GM18520 (cell line): Measurements from ENCODE around the gene SPATS2.
"Not testable (repeated sequence)": the region's sequence is repeated elsewhere in the genome, so short reads cannot be mapped to it uniquely, and the experiment has no call there.

Experiments used
- ATAC-seq: cut with Tn5 transposase; IDR thresholded peaks from one replicate; pipeline ENCODE4 v1.9.1; 2021; ENCODE audit not compliant: unreplicated experiment

The SPATS2 gene

DNA sequence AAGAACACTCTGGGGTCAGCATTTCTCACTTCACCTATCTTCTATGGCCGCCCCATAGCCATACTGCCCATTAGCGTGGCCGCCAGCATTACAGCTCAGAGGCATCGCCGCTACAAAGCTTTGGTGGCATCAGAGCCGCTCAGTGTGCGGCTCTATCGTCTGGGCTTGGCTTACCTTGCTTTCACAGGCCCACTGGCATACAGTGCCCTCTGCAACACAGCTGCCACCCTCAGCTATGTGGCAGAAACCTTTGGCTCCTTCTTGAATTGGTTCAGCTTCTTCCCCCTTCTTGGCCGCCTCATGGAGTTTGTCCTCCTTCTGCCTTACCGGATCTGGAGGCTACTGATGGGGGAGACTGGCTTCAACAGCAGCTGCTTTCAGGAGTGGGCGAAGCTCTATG is 18.0 kb upstream of the SPATS2 start:
- no peak for ATAC-seq

GRCh38 chr12:49352351-49352750 is 14.9 kb upstream of the SPATS2 start:
- ATAC-seq: no peak

GRCh38 chr12:49355913-49356312 is 11.3 kb upstream of the SPATS2 start:
- no peak for ATAC-seq

DNA sequence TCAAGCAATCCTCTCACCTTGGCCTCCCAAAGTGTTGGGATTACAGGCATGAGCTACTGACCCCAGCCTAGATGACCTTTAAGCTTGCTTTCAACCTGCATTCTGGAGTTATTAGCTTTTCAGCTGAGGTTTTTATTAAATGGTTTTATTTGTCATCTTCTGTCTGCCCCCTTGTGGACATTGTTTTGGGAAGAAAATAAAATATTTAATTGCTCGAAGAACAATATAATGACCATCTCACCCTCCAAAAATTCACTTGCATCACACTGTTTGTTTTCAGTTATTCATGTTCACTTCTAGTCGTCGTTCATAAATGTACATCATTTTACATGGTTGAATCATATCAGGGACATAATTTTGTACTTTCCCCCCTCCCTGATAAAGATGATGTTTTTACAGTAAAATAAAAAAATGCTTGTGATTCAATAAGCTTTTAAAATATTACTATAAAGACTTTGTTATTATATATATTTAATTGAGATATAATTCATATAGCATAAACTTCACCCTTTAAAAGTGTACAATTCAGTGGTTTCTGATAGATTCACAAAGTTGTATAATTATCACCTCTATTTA is 10.1 kb upstream of the SPATS2 start:
- ATAC-seq: no peak

- ATAC-seq: no peak
These were observed 8.7 kb upstream of the SPATS2 start for GRCh38 chr12:49358483-49359141.

DNA sequence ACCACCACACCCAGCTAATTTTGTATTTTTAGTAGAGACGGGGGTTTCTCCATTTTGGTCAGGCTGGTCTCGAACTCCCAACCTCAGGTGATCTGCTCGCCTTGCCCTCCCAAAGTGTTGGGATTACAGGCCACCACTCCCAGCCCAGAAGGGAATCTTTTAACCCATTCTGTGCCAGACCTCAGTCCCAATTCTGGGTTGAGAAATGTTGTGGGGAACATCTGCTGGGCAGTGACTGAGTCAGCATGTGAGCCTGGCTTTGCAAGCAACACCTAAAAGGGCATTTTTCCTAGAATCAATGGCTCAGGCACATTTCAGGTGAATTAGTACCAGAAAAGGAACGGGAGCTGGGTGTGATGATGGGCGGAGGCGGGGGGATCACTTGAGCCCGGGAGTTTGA is 7.6 kb upstream of the SPATS2 start:
- ATAC-seq: no peak

DNA sequence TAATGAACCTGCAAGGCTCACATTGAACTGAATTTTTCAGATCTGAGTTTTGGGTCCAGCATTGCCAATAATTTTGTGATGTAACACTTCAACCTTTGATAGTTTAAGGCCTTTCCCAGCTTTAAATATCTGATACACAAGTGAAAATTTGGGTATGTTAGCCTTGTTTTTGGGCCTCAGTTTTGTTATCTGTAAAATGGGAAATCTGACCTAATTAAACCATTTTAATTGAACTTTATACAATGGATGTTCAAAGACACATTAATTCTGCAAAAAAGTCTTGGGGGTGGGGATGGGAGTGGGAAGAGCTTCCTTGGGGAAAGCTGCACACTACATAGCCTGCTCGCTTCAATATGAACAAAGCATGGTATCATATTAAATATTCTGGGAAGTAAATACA is 5.2 kb upstream of the SPATS2 start:
- no peak for ATAC-seq

DNA sequence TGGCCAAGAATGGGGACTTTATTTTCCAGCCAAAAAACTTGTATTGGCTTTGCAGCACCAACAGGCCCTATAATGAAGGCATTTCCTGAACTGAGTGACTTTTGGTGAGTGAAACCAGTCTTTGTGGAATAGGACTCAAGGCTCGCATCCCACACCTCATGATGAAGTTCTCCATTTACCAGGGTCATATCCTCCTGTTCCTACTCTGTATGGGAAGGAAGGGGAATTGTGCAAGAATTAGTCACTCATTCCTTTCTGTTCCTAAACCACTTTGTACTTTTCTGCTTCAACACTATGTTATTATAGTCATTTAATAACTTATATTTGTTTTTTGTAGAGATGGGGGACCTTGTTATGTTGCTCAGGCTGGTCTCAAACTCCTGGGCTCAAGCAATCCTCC is 2.3 kb upstream of the SPATS2 start:
- ATAC-seq: no peak

- ATAC-seq: no peak
These were observed 1.7 kb upstream of the SPATS2 start for GRCh38 chr12:49365542-49365941.

GRCh38 chr12:49366096-49366651 is 1.1 kb upstream of the SPATS2 start:
- peak; percentile 1 for ATAC-seq

DNA sequence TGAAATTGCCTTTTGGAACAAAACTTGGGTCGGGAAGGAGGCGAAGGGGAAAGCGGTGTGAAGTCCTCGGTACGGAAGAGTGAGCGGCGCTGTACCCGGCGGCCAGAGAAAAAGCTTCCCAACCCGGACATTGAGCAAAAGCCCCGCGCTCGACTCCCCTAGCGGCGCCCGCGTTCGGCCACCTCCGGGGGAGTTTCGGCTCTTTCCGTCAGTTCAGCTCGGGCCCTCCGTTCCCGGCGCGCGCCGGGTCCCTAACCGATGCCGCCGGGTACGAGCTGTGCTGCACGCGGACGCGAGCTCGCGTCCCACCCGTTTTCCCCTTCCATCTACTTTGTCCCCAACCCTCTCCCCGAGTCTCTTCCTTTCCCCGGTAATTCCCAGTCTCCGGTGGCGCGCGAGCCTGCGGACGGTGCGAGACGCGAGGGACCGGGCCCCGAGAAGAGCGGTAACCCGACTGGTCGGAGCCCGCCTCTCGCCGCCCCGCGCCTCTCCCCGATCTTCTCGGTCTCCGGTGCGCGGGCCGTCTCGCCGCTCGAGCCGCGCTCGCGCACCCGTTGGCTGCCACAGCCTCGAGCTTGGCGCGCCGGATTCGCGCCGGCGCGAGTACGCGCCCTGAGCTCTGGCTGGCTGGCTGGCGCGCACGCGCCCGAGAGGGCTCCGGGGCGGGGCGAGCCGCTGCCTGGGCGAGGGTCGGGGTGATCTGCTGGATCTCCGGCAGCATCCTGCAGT is 446 bp upstream of the SPATS2 start:
- ATAC-seq: peak; percentile 49

GRCh38 chr12:49368240-49368600 is 958 bp downstream of the SPATS2 start:
- ATAC-seq: no peak

DNA sequence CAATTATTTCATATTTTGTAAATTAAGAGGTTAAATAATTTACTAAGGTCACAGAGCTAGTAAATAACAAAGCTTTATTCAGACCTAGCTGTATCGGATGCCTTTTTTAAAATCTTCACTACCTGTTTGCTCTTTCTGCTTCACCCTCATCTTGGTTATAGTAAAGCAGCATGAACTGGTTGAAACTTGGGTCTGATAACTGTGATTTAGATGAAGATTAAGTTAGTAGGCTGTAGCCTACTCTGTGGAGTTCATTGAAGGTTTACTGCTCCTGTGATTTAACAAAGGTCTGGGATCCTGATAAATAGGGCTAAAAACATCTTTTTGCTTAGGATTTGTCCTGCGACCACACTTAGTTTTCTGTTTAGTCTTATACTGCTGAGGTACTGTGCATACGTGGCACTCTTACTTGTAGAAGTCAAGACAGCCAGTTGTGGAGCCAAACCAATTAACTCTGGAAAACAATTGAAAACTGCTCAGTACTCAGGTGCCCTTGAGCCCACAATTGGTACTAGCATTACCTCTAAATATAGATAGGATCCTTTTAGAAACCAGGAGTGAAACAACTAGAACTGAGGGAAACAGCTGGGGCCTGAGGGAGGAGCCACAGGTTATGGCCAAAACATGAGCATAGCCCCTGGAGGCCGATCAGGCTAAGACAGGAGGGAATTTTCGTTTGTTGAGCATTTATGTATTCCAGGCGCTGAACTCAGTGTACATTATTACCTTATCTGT is 2.3 kb downstream of the SPATS2 start:
- no peak for ATAC-seq

GRCh38 chr12:49370539-49370938 is 3.3 kb downstream of the SPATS2 start:
- no peak for ATAC-seq

GRCh38 chr12:49375406-49375805 is 8.1 kb downstream of the SPATS2 start:
- no peak for ATAC-seq

GRCh38 chr12:49377386-49377785 is 10.1 kb downstream of the SPATS2 start:
- no peak for ATAC-seq

DNA sequence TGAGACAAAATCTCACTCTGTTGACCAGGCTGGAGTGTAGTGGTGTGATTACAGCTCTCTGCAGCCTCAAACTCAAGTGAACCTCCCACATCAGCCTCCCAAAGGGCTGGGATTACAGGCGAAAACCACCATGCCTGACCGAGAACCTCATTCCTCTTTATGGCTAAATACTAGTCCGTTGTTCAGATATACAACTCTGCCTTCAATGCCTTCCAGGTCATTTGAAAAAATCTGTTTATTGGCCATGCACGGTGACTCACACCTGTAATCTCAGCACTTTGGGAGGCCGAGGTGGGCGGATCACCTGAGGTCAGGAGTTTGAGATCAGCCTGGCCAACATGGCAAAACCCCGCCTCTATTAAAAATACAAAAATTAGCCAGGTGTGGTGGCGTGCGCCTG is 12.9 kb downstream of the SPATS2 start:
- ATAC-seq: not testable (repeated sequence)

DNA sequence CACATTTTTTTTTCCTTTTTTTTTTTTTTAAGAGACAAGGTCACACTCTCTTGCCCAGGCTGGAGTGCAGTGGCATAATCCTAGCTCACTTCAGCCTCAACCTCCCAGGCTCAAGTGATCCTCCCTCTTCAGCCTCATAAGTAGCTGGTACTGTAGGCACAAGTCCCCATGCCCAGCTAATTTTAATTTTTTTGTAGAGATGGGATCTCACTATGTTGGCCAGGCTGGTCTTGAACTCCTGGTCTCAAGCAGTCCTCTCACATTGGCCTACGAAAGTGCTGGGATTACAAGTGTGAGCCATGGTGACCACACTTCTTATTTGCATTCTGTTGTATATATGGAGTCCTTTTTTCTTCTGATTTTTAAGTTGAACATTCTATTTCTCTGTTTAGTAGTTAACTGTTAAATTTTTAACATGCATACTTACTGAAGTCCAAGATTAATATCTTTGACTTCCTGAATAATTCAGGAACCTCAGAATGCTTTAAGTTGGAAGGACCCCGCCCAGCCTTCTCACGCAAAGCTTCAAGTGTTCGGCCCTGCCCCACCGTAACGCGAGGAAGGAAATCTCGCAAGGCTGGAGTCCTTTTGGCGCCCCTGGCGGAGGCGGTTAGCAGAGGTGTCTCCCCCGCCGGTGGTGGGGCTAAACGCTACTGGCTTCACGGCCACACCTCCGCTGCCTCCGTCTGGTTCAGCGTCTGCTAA is 21.6 kb downstream of the SPATS2 start:
- no peak for ATAC-seq

- ATAC-seq: no peak
These were observed 22.1 kb downstream of the SPATS2 start for GRCh38 chr12:49389387-49389703.

- no peak for ATAC-seq
These were observed 29.7 kb downstream of the SPATS2 start for GRCh38 chr12:49397000-49397399.

- no peak for ATAC-seq
These were observed 33.0 kb downstream of the SPATS2 start for GRCh38 chr12:49400304-49400703.
